OCI-LY3 (cell line): Measurements from ENCODE around the gene GIT2.

ENCODE experiments used
- H2AFZ ChIP-seq: fragments of 200-600, 300-600 bp; shearing (Covaris generic); 2 replicates; pipeline ENCODE4 v1.6.0; 2014; ENCODE audit warnings: antibody characterized with exemption, low read depth, low read length
- H3K27ac ChIP-seq: fragments of 200-600, 300-600 bp; sonication (generic); 2 replicates; pipeline ENCODE4 v1.5.1; 2014; ENCODE audit warnings: mild to moderate bottlenecking, low read length, moderate library complexity, mixed read lengths
- H3K27me3 ChIP-seq: fragments of 200-600, 300-600 bp; sonication (generic); 2 replicates; pipeline ENCODE4 v1.6.1; 2014; ENCODE audit warnings: low read depth, low read length, mixed read lengths
- H3K36me3 ChIP-seq: fragments of 200-600, 300-600 bp; sonication (generic); replicated peaks from 2 replicates; pipeline ENCODE3; 2014; ENCODE audit warnings: low read depth, low read length, mixed read lengths
- H3K4me1 ChIP-seq: fragments of 300-600, 200-600 bp; sonication (generic); 2 replicates; pipeline ENCODE4 v1.6.1; 2014; ENCODE audit warnings: low read length, mixed read lengths
- H3K4me2 ChIP-seq: fragments of 200-600, 300-600 bp; sonication (generic); 2 replicates; pipeline ENCODE4 v1.6.1; 2014; ENCODE audit warnings: low read length, mixed read lengths
- H3K4me3 ChIP-seq: fragments of 300-600, 200-600 bp; sonication (generic); 2 replicates; pipeline ENCODE4 v1.5.1; 2014; ENCODE audit warnings: antibody characterized with exemption, mild to moderate bottlenecking, low read length, moderate library complexity
- H3K79me2 ChIP-seq: fragments of 300-600, 200-600 bp; shearing (Covaris generic); 2 replicates; pipeline ENCODE4 v1.6.1; 2014; ENCODE audit warnings: mild to moderate bottlenecking, low read length, mixed read lengths
- H3K9ac ChIP-seq: fragments of 300-600, 200-600 bp; shearing (Covaris generic); 2 replicates; pipeline ENCODE4 v1.6.0; 2014; ENCODE audit warnings: mild to moderate bottlenecking, low read length, moderate library complexity
- H3K9me3 ChIP-seq: fragments of 200-600, 300-600 bp; shearing (Covaris generic); 2 replicates; pipeline ENCODE4 v1.6.1; 2014; ENCODE audit warnings: low read length, mixed read lengths; ENCODE audit not compliant: insufficient read depth
- H4K20me1 ChIP-seq: fragments of 200-600, 300-600 bp; sonication (generic); 2 replicates; pipeline ENCODE4 v1.6.1; 2016; ENCODE audit warnings: low read length, mixed read lengths; ENCODE audit not compliant: insufficient read depth
- CTCF ChIP-seq: fragments of 200-600, 300-600 bp; sonication (generic); IDR thresholded peaks from 2 replicates; pipeline ENCODE4 v1.5.1; 2014; ENCODE audit warnings: antibody characterized with exemption, low read length, low read depth
- EZH2phosphoT487 ChIP-seq: fragments of 200-600 bp; shearing (Covaris generic); IDR thresholded peaks from 2 replicates; pipeline ENCODE4 v1.6.1; 2018; ENCODE audit warnings: antibody characterized with exemption, mixed run types, low read depth

GIT2 gene

GRCh38 chr12:110002676-110003515 is 6.7 kb upstream of the GIT2 start:
- Histone ChIP-seq H2AFZ (no peak overlapping the region), H3K4me2 (peak overlapping the region; percentile 13), H3K79me2 (peaks cover 98% of the 10 kb centered on the region), H3K9me3 (peaks cover 6% of the 10 kb centered on the region; the same call in 1 of the 2 replicates), H3K36me3 (peaks cover 61% of the 10 kb centered on the region), H3K4me1 (peaks cover 56% of the 10 kb centered on the region), H3K4me3 (0 out of 2 replicates have a peak overlapping the region, but pooled peaks have one; percentile 14), H3K27ac (peak overlapping the region; percentile 38), H4K20me1 (peaks cover 39% of the 10 kb centered on the region), H3K27me3 (no peaks in the 10 kb centered on the region), H3K9ac (no peak overlapping the region)
- TF ChIP-seq CTCF (no peak), EZH2phosphoT487 (no peak)

GRCh38 chr12:110001596-110001995 is 5.4 kb upstream of the GIT2 start:
- H4K20me1 ChIP-seq, result peaks cover 39% of the 10 kb centered on the region
- peaks cover 92% of the 10 kb centered on the region for H3K79me2 ChIP-seq
- peak overlapping the region; percentile 99; the same call in 1 of the 2 replicates for H3K4me3 ChIP-seq
- peaks cover 51% of the 10 kb centered on the region for H3K36me3 ChIP-seq
- H3K4me2 ChIP-seq, result peak overlapping the region; percentile 78
- peaks cover 64% of the 10 kb centered on the region for H3K4me1 ChIP-seq
- no peak for TF ChIP-seq CTCF
- TF ChIP-seq EZH2phosphoT487, result no peak
- no peak overlapping the region for H3K9ac ChIP-seq
- no peak overlapping the region for H3K27ac ChIP-seq
- no peak overlapping the region for H2AFZ ChIP-seq
- H3K27me3 ChIP-seq, result no peaks in the 10 kb centered on the region
- H3K9me3 ChIP-seq, result 0 out of 2 replicates have a peak, but pooled peaks cover 3% of the 10 kb centered on the region

- Histone ChIP-seq H3K4me1 (peaks cover 61% of the 10 kb centered on the region), H3K27ac (peak overlapping the region; percentile 87), H4K20me1 (peaks cover 29% of the 10 kb centered on the region), H3K9ac (peak overlapping the region; percentile 97), H3K36me3 (peaks cover 39% of the 10 kb centered on the region), H3K79me2 (peaks cover 87% of the 10 kb centered on the region), H3K4me2 (peak overlapping the region; percentile 78), H3K4me3 (peak overlapping the region; percentile 99), H3K9me3 (no peaks in the 10 kb centered on the region), H2AFZ (no peak overlapping the region), H3K27me3 (no peaks in the 10 kb centered on the region)
- TF ChIP-seq EZH2phosphoT487 (no peak), CTCF (no peak)
Measured at GRCh38 chr12:109999983-110000505, 3.9 kb upstream of the GIT2 start.

GRCh38 chr12:109999649-109999971 is 3.4 kb upstream of the GIT2 start:
- Histone ChIP-seq H2AFZ (no peak overlapping the region), H3K4me2 (peak overlapping the region; percentile 78), H3K27ac (peak overlapping the region; percentile 87), H3K9ac (peak overlapping the region; percentile 97), H3K9me3 (no peaks in the 10 kb centered on the region), H3K4me1 (peaks cover 56% of the 10 kb centered on the region), H3K4me3 (peak overlapping the region; percentile 99), H3K27me3 (no peaks in the 10 kb centered on the region), H3K79me2 (peaks cover 87% of the 10 kb centered on the region), H3K36me3 (peaks cover 40% of the 10 kb centered on the region), H4K20me1 (peaks cover 28% of the 10 kb centered on the region)
- TF ChIP-seq EZH2phosphoT487 (no peak), CTCF (no peak)
